ENCODE measurements around the gene PRR5. TPM values are rescaled to one million over a fixed set of nuclear protein-coding genes. Genes with fewer than 3 reads are reported as not detected.

The PRR5 gene
- total RNA-seq, 1 donor from 2014 or later, result 13.5 TPM

GRCh38 chr22:44666207-44666585 lies 35.8 kb upstream of the PRR5 start:
- H3K4me3 Mint-ChIP-seq (ENCODE audit: unreplicated experiment), result no peak overlapping the region
- no peak for DNase-seq (ENCODE audit: extremely low spot score, unreplicated experiment)
- H3K4me1 Mint-ChIP-seq (ENCODE audit: unreplicated experiment), result peaks cover 10% of the 10 kb centered on the region

GRCh38 chr22:44667276-44667675 lies 34.7 kb upstream of the PRR5 start:
- H3K27ac Mint-ChIP-seq (ENCODE audit: unreplicated experiment), result no peak overlapping the region
- H3K36me3 Mint-ChIP-seq (ENCODE audit: unreplicated experiment), result no peaks in the 10 kb centered on the region
- peaks cover 10% of the 10 kb centered on the region for H3K4me1 Mint-ChIP-seq (ENCODE audit: unreplicated experiment)
- no peak for TF ChIP-seq CTCF (IDR thresholded peaks at IDR 0.05)
- no peaks in the 10 kb centered on the region for H3K9me3 Mint-ChIP-seq (ENCODE audit: unreplicated experiment)
- no peak for DNase-seq (ENCODE audit: extremely low spot score, unreplicated experiment)
- H3K4me3 Mint-ChIP-seq (ENCODE audit: unreplicated experiment), result peak overlapping the region; percentile 55
- peaks cover 47% of the 10 kb centered on the region for H3K27me3 Mint-ChIP-seq (ENCODE audit: unreplicated experiment)

More at GRCh38 chr22:44666207-44666585, 35.8 kb upstream of the PRR5 start:
- TF ChIP-seq CTCF (IDR thresholded peaks at IDR 0.05), result no peak
- Mint-ChIP-seq H3K27me3 (ENCODE audit: unreplicated experiment) (peaks cover 37% of the 10 kb centered on the region), H3K27ac (ENCODE audit: unreplicated experiment) (no peak overlapping the region), H3K9me3 (ENCODE audit: unreplicated experiment) (no peaks in the 10 kb centered on the region), H3K36me3 (ENCODE audit: unreplicated experiment) (no peaks in the 10 kb centered on the region)

GRCh38 chr22:44667829-44668189 lies 34.2 kb upstream of the PRR5 start:
- no peaks in the 10 kb centered on the region for H3K9me3 Mint-ChIP-seq (ENCODE audit: unreplicated experiment)
- H3K27me3 Mint-ChIP-seq (ENCODE audit: unreplicated experiment), result peaks cover 47% of the 10 kb centered on the region
- H3K36me3 Mint-ChIP-seq (ENCODE audit: unreplicated experiment), result no peaks in the 10 kb centered on the region
- DNase-seq (ENCODE audit: extremely low spot score, unreplicated experiment), result no peak
- no peak for TF ChIP-seq CTCF (IDR thresholded peaks at IDR 0.05)
- peaks cover 10% of the 10 kb centered on the region for H3K4me1 Mint-ChIP-seq (ENCODE audit: unreplicated experiment)
- peak overlapping the region; percentile 55 for H3K4me3 Mint-ChIP-seq (ENCODE audit: unreplicated experiment)
- H3K27ac Mint-ChIP-seq (ENCODE audit: unreplicated experiment), result no peak overlapping the region

- H3K4me1 Mint-ChIP-seq (ENCODE audit: unreplicated experiment), result peaks cover 10% of the 10 kb centered on the region
- H3K27me3 Mint-ChIP-seq (ENCODE audit: unreplicated experiment), result peaks cover 47% of the 10 kb centered on the region
- no peaks in the 10 kb centered on the region for H3K36me3 Mint-ChIP-seq (ENCODE audit: unreplicated experiment)
- no peaks in the 10 kb centered on the region for H3K9me3 Mint-ChIP-seq (ENCODE audit: unreplicated experiment)
- TF ChIP-seq CTCF (IDR thresholded peaks at IDR 0.05), result no peak
- H3K27ac Mint-ChIP-seq (ENCODE audit: unreplicated experiment), result no peak overlapping the region
- DNase-seq (ENCODE audit: extremely low spot score, unreplicated experiment), result no peak
- H3K4me3 Mint-ChIP-seq (ENCODE audit: unreplicated experiment), result peak overlapping the region; percentile 55
These were observed 33.7 kb upstream of the PRR5 start for GRCh38 chr22:44668190-44668885.

GRCh38 chr22:44668886-44669521 lies 33.0 kb upstream of the PRR5 start:
- H3K27ac Mint-ChIP-seq (ENCODE audit: unreplicated experiment), result no peak overlapping the region
- peaks cover 47% of the 10 kb centered on the region for H3K27me3 Mint-ChIP-seq (ENCODE audit: unreplicated experiment)
- H3K4me1 Mint-ChIP-seq (ENCODE audit: unreplicated experiment), result peaks cover 10% of the 10 kb centered on the region
- H3K36me3 Mint-ChIP-seq (ENCODE audit: unreplicated experiment), result no peaks in the 10 kb centered on the region
- TF ChIP-seq CTCF (IDR thresholded peaks at IDR 0.05), result no peak
- no peaks in the 10 kb centered on the region for H3K9me3 Mint-ChIP-seq (ENCODE audit: unreplicated experiment)
- no peak for DNase-seq (ENCODE audit: extremely low spot score, unreplicated experiment)
- H3K4me3 Mint-ChIP-seq (ENCODE audit: unreplicated experiment), result peak overlapping the region; percentile 66
